ENCODE measurements around the gene MAP3K6.

MAP3K6 gene

GRCh38 chr1:27372022-27372807 lies 5.5 kb upstream of the MAP3K6 start:
- no peak for DNase-seq

DNA sequence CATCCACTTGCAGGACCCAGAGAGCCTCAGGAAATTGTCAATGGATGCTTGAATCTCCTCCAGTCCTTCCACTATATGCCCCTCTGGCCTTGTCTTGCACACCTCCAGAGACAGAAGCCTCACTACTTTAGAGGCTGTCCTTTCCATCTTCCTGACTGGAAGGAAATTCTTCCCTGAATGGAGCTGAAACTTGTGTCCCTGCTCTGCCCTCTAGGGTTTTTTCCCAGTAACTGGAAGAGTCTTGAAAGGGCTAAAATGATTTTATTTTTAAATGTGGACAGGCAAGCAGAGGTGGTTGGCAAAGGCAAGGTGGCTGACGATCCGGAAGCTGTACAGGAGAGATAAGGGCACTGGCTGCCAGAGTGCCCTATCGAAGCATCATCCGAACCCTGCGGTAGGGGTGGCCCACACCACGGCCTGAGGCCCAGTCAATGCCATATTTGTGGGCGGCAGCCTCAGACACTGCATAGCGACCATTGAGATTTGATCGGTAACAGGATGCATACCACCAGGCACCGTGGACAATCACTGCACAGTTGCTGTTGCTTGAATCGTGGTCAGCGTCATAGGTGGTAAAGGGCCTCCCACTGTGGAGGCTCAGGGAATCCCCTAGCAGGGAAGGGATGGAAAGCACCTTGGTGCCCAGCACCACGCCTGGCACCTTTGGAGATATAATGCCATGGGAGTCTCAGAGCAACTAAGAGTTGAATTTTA lies 2.3 kb upstream of the MAP3K6 start:
- no peak for DNase-seq

DNA sequence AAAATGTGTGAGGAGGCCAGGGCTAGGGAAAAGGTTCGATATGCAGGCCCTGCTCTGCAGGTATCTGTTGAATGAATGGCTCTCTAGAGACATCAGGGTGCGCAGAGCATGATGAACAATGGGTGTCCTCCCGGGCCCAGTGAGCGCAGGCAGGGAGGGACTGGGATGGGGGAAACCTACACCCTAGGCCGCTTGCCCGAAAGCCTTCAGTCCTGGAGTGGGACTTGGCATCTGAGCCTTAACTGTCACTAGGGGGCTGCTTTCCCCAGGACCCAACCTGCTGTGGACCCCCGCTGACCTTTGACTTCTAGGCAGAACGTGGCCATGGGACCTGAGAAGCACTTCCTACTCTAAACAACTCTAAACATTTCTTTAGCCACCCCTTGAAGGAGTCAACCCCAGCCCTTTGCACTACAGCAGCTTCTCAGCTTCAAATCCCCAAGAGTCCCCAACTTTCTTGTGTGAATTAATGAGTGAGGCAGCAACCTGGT lies 444 bp upstream of the MAP3K6 start:
- DNase-seq: no peak

GRCh38 chr1:27366113-27366410 lies 699 bp downstream of the MAP3K6 start:
- peak; percentile 49 for DNase-seq

DNA sequence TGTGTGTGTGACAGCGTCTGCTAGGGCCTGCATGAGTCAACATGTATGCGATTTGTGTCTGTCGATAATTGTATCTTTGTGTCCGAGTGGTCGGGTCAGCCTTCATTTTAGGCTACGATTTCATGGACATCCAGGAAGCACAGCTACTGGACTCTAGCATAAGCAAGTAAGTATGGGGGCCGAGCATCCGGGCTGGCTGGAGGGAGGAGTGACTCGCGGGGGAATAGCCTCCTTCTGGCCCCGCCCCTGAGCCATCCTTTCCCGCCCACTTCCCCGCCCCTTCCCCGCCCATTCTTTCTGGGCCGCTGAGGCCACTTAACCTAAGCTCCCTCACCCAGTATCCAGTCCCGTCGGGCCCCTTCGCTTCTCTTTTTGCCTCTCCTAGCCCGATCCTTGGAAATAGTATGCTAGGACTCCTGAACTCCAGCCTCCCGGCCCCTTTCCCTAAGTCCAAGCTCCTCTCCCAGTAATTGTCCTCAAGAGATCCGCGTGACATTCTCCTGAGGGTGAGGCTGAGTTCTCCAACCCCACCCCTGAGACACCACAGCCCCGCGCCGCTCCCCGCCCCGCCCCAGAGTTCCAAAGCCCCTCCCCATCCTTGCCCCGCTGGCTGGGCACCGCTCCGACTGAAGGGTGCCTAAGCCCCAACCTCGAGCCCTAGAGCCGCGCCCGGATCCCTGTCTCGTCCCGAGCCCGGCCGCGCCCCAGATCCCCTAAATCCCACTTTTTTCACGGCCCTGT lies 1.2 kb downstream of the MAP3K6 start:
- DNase-seq: peak; percentile 68

DNA sequence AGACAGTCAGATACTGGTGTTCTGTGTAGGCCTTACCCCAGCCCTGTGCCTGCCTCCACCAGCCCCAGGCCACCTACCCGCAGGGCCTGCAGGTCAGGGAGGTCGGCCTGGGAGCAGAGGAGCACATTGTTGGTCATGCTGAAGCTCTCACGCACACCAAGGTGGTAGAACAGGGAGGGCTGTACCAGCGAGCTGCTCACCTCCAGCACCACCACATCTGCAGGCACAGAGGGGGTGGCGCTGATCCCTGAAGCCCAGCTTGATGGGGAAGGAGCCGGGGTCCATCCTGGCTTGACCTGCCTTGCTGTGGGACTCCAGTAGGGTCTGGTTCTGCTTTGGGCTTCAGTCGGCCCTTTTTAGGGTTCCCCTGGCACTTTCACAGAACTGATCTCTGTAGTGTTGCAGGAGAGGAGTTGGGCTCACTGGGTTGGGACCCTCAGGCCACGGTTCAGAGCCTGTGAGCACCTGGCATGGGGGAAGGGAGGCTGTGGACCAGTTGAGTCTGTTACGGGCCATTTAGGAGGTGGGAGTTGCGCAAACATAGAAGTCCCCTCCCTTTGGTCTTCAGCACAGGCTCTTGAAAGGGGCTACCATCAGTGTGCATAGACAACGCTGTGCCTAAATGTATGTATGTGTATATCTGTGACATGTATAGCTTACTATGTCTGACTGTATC lies 1.9 kb downstream of the MAP3K6 start:
- DNase-seq: no peak

GRCh38 chr1:27363766-27364695 lies 2.7 kb downstream of the MAP3K6 start:
- no peak for DNase-seq

DNA sequence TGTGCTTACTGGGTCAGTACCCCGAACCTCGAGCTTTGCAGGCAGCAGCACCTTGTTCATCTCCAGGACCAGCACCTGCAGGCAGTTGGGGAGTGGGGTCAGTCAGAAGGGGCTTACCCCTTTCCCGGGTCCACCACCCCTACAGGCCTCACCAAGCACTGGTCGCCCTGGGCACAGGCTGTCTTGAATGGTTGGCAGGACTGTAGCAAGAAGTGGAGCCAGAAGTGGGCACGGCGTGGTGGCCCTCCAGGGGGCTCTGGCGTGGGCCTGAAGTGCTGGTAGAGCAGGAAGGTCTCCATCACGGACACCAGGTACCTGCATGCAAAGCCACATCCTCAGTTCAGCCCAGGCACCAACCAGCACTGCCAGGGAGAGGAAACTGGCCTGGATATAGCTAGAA lies 5.2 kb downstream of the MAP3K6 start:
- DNase-seq: no peak

GRCh38 chr1:27361044-27361402 lies 5.7 kb downstream of the MAP3K6 start:
- DNase-seq: no peak

DNA sequence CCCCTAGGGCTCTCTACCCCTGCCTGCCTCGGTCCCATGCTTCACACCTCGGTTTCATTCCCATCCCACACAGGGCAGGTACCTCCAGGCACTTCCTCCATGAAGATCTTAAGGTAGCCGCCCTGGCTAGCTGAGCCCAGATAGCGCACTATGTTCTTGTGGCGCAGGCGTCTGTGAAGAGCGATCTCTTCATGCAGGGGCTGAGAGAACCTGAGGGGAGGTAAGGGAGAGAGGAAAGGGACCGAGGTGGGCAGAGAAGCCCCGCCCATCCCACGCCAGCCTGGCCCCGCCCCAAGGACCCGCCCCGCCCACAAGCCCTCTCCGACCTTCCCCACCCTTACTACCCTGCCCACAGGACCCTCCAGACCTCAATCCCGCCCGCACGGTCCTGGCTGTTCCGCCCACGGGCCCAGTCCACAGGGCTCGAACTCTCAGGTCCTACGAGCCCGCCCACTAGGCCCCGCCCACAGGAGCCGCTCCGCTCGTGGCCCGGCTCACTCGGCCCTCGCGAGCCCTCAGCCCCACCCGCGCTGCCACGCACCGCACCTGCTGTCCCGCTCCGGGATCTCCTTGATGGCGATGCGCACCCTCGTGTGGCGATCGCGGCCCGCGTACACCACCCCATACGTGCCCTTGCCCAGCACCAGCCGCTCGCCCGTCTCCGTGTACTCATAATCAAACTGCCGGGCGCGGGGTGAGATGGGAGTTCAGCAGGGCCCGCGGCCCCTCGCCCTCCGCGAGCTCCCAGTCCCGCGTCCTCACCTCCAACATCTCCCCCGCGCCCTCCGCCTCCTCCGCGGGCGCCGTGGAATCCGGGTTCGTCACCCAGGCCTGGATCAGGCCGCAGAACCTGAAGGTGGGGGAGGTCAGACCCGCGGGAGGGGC lies 6.4 kb downstream of the MAP3K6 start:
- DNase-seq: no peak

- DNase-seq: no peak
Measured at GRCh38 chr1:27359822-27360158, 7.0 kb downstream of the MAP3K6 start.

DNA sequence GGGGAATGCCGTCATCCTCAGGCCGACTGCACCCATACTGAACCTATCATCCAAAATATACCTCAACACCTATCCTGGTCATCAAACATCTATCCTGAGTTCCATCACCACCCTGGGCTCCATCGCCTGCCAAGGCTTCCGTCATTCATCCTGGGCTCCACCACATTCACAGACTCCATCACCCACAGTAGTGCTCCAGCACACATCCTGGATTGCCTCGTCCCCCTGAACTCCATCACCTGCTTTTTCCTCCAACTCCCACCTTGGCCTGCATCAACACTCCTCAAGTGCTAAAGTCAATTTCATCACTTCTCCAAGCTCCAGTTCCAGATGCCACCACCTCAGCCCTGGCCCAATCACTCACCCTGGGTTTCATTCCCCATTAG lies 7.8 kb downstream of the MAP3K6 start:
- DNase-seq: no peak

- no peak for DNase-seq
Measured at GRCh38 chr1:27358038-27358927, 8.5 kb downstream of the MAP3K6 start.

GRCh38 chr1:27357281-27358037 lies 9.3 kb downstream of the MAP3K6 start:
- peak; percentile 36 for DNase-seq

- no peak for DNase-seq
Measured at GRCh38 chr1:27356619-27357280, 10.0 kb downstream of the MAP3K6 start.

DNA sequence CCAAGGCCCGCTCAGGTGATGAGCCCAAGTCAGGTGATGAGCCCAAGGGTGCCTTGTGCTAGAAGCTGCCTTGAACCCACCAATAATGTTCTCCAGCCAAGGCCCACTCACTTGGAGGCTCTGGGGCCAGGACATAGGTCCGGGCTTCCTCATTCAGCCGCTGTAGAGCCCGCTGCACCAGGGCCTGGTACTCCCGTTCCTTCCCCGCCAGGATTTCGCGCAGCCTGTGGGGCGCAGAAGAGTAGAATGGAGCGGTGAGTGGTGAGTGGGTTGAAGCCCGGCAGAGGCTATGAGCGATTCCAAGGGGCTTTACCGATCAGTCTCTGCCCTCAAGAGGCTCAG lies 10.5 kb downstream of the MAP3K6 start:
- DNase-seq: no peak

GRCh38 chr1:27355683-27356082 lies 11.1 kb downstream of the MAP3K6 start:
- no peak for DNase-seq

DNA sequence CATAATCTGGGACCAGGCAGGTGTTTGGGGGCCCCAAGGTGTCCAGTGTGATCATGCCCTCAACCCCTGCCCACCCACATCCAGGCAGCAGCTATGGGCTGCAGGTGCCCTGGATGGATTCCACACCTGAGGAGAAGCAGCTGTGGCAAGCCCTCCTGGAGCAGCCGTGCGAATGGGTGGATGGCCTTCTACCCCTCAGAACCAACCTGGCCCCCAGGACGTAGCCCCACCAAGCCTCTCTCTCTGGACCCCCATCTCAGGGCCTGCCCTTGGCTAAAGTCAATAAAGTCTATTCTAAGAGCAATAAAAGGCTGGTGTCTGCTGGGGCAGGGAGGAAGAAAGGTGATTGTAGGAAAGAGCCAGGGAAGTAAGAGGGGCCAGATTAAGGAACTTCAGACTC lies 13.1 kb downstream of the MAP3K6 start:
- DNase-seq: no peak

DNA sequence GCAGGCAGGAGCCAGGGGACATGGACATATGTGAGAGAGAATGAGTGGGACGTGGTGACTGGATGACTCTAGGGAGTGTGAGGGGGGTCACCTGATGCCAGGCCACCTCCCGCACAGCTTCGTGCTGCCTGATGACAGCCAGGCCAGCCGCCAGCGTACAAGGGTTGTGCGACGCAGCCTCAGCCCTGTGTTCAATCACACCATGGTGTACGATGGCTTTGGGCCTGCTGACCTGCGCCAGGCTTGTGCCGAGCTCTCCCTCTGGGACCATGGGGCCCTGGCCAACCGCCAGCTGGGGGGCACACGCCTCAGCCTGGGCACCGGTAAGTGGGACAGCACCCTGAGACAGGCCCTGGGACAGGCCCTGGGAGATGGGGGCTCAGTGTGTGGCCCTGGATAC lies 13.6 kb downstream of the MAP3K6 start:
- no peak for DNase-seq

Data from COR-L47 (cell line).